GM12891 (cell line): ENCODE measurements around the gene ZNF691.
"Not testable (repeated sequence)": the region's sequence is repeated elsewhere in the genome, so short reads cannot be mapped to it uniquely, and the experiment has no call there.

Experiments
- PAX5 ChIP-seq: IDR thresholded peaks from 2 replicates; pipeline ENCODE4 v1.6.1; 2011; ENCODE audit warnings: low read length, moderate library complexity, mild to moderate bottlenecking; ENCODE audit not compliant: insufficient read depth, severe bottlenecking
- POLR2A ChIP-seq: IDR thresholded peaks from 2 replicates; pipeline ENCODE4 v1.6.1; 2011; ENCODE audit warnings: low read depth, low read length, control low read depth
- POLR2AphosphoS5 ChIP-seq: IDR thresholded peaks from 2 replicates; pipeline ENCODE4 v1.6.1; 2011; ENCODE audit warnings: low read depth, low read length, control low read depth
- POU2F2 ChIP-seq: IDR thresholded peaks from 2 replicates; pipeline ENCODE4 v1.6.1; 2011; ENCODE audit warnings: low read depth, mild to moderate bottlenecking, control low read depth, low read length, moderate library complexity
- SPI1 ChIP-seq: IDR thresholded peaks from 2 replicates; pipeline ENCODE4 v1.6.1; 2011; ENCODE audit warnings: low read depth, low read length, control low read depth
- TAF1 ChIP-seq: IDR thresholded peaks from 2 replicates; pipeline ENCODE4 v1.6.1; 2011; ENCODE audit warnings: low read depth, low read length, control low read depth

GRCh38 chr1:42869254-42869653 is 22.8 kb downstream of the ZNF691 start:
- TF ChIP-seq POLR2A, TAF1, POLR2AphosphoS5, SPI1, POU2F2, PAX5: not testable (repeated sequence)
